Neural progenitor cell (in vitro differentiated cells): ENCODE data around the gene DDX25.

Source experiments
- CTCF ChIP-seq: fragments of 200-600 bp; sonication (generic); IDR thresholded peaks from 2 replicates; pipeline ENCODE4 v1.5.1; 2017; ENCODE audit warnings: antibody characterized with exemption, mild to moderate bottlenecking
- EZH2phosphoT487 ChIP-seq: fragments of 200-600 bp; sonication (generic); IDR thresholded peaks from 2 replicates; pipeline ENCODE4 v1.6.1; 2017; ENCODE audit warnings: antibody characterized with exemption

- TF ChIP-seq CTCF (no peak), EZH2phosphoT487 (no peak)
Measured at GRCh38 chr11:125921042-125921441, 16.7 kb downstream of the DDX25 start.
